Measurements from ENCODE around the gene NNMT.

NNMT gene

DNA sequence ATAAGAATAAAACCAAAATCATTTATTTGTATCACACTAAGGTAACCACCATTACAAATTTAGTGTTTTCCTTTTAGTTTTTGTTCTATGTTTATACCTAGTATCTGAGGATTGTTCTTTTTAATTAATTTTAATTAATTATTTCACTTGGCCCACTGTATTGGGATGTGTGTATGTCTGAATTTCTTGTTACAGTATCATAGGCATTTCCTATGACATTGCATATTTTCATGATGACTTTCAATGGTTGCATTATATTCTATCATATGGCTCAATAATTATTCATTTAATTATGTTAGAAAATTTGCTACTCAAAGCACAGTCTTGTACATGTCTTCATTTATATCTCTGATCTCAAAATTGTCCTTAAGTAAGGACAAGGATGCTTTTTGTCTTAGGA lies 63.1 kb downstream of the NNMT start:
- Histone ChIP-seq H3K27me3 (ENCODE audit: insufficient read depth, low read length) (no peaks in the 10 kb centered on the region), H3K36me3 (ENCODE audit: insufficient read depth, low read length) (no peaks in the 10 kb centered on the region), H2AFZ (ENCODE audit: low read depth, low read length) (no peak overlapping the region), H3K9me3 (ENCODE audit: low read length) (no peaks in the 10 kb centered on the region), H3K4me3 (ENCODE audit: low read length) (no peak overlapping the region), H3K4me1 (ENCODE audit: insufficient read depth, low read length) (no peaks in the 10 kb centered on the region)

- Histone ChIP-seq H2AFZ (ENCODE audit: low read depth, low read length) (no peak overlapping the region), H3K4me3 (ENCODE audit: low read length) (no peak overlapping the region), H3K4me1 (ENCODE audit: insufficient read depth, low read length) (peaks cover 9% of the 10 kb centered on the region), H3K36me3 (ENCODE audit: insufficient read depth, low read length) (no peaks in the 10 kb centered on the region), H3K27me3 (ENCODE audit: insufficient read depth, low read length) (no peaks in the 10 kb centered on the region), H3K9me3 (ENCODE audit: low read length) (no peaks in the 10 kb centered on the region)
Observed at GRCh38 chr11:114362326-114362725, 66.1 kb downstream of the NNMT start.

DNA sequence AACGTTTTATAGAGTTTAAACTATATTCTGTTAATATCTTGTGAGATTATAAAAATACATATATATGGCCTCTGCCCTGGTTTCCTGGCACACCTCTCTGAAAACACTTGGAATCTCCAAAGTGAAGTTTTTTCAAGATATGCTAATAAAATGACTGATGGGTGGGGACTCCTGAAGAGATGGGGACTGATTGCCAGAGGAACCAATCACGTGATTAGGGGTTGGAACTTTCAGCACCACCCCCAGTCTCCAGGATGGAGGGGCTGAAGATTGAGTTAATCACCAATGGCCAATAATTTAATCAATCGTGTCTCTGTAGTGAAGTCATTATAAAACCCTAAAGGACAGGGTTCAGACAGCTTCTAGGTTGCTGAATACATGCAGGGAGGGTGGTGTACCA lies 66.8 kb downstream of the NNMT start:
- Histone ChIP-seq H2AFZ (ENCODE audit: low read depth, low read length) (no peak overlapping the region), H3K27me3 (ENCODE audit: insufficient read depth, low read length) (no peaks in the 10 kb centered on the region), H3K36me3 (ENCODE audit: insufficient read depth, low read length) (no peaks in the 10 kb centered on the region), H3K4me3 (ENCODE audit: low read length) (no peak overlapping the region), H3K9me3 (ENCODE audit: low read length) (no peaks in the 10 kb centered on the region), H3K4me1 (ENCODE audit: insufficient read depth, low read length) (peaks cover 10% of the 10 kb centered on the region)

Data from neuron (in vitro differentiated cells).